ENCODE measurements around the gene FRMD1.

The FRMD1 gene

DNA sequence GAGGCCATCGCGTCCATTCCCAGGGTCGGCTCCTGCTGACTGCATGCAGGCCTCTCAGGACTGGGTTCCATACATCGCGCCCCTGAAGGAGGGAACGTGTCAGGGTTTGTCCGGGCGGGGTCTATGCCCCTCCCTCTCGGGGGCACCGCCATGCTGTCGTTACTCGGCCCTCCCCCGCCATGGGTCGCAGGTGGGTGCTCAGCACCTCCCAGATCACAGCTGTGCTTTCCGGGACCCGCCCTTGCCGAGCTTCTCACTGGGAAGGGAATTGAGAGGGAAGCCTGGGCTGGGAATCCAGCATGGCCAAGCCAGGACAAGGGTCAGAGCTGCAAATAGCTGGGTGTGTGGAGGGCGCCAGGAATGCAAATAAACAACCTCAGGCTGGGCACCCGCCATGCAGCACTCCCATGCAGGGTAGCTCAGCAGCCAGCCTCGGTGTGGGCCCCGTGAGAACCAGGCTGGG lies at the start of gene FRMD1:
FRMD1 (minus strand) TSS at position 270 of the 463 bp plus-strand sequence; CDS start at position 152, 118 bp downstream.
- DNase-seq, result no peak

DNA sequence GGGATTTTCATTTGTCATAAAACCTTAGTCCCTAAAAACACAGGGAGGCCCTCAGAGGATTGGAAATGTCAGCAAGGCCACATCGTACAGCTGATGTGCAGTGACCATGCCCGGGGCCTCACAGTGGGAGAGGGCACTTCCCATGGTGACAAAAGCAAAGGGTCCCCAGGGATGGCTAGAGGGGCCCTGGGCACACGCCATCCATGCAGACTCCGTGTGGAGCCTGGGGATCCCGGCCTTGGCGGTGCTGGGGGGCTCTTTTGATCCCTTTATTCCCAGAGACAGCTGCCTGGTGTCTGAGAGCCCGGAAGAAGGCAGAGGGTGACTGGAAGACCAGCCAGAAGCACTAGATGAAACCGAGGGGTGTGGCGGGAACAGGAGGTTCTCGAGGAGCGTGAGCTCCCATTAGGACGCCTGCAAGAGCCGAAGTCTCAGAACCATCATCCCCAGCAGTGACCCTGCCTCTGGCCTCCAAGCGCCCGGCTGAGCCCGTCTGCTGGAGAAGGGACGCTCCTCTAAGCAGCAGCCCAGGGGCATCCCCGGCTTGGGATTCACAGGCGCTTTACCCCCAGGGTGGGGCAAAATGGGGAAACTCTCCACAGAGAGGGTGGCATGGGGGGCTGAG lies 49.1 kb upstream of the FRMD1 start:
- DNase-seq, result no peak

DNA sequence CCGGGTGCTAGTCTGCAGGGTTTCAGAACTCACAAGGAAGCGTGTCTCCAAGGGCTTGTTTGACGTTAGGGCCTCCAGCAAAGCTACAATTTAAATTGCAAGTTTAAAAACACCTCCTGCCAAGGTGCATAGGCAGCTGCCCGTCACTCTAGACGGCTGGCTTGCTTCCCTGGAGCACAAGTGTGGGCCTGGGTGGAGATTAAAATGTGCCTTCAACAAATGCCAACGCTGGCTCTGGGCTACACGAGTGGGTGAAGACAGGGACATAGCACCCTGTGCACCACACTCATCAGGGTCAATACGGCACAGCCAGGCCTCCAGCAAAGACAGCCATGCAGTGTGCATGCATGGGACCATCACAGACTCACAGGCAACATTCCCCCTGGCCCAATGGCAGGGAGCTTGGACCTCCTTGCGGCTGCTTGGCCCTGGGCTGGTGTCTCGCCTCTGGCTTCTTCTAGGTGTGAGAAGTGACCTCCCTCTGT lies 48.4 kb upstream of the FRMD1 start:
- DNase-seq, result no peak

DNA sequence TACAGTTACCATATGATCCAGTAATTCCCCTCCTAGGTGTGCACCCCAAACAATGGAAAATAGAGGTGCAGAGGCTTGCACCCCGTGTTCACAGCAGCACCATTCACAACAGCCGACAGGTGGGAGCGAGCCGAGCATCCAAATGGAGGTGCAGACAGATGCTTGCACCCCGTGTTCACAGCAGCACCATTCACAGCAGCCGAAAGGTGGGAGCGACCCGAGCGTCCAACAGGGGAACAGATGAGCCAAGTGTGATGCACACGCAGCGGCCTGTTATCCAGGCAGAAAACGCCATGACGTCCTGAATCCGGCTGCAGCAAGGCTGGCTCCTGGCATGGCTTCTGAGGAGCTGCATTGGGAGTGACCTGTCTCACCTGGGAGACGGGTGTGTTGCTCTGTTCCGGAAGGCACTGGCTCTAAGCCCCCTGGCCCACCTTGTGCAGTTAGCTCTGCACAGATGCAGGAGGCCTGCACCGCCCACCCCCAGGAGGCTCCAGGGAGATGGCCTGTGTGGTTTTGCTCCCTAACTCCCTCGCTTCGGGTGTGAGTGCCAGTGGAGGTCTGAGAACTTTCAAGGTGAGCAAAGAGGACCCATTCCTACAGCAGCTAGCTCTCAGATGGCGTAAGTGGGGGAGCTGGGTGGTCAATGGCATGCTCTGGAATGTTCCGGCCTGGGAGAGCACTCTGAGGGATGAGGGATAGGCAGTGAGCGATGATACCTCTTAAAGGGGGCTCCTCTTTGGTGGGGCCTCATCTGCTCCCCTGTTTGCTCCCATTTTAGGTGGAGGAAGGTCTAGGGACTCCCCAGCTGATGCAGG lies 47.8 kb upstream of the FRMD1 start:
- DNase-seq, result no peak

DNA sequence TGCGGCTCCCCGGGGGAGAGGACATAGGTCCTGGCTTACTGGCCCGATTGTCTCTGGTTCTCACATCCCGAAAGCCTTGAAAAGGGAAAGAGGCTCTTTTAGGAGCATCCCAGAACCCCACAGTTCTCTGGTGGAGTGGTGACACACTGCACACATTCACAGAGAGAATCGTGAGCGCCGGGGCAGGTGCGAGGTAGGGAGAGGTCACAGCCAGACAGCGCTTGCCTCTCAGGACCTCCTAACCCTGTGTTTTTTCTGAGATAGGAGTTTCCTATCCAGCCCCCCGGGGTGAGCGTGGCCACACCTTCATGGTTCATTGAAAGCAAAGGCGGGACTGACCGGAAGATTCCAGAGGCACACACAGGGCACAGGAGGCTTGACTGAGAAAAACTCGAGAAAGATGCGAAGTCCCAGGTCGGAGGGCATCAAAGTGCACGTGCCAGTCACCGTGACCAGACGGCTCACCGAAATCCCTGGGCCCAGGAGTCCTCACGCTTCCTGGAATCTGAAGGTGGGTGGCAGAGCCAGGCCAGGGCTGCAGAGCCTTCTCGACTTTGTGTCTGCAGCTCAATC lies 46.5 kb upstream of the FRMD1 start:
- no peak for DNase-seq

DNA sequence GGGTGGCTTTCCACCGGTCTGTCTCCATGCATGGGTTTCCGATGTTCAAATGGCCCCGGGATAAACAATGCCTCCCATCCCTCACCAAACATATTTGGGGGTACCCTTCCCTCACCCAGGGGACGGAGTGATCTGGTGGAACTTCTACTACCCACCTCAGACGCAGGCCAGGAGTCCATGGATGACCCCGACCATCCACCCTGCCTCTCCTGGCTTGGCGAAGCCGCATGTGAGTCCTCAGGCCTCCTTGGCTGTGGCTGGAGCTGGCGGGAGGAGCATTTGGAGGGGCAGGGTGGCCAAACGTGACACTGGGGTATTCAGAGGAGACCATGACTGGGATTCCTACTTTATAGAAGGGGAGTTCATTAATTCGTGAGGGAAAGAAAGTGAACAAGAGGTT lies 45.9 kb upstream of the FRMD1 start:
- DNase-seq, result no peak

DNA sequence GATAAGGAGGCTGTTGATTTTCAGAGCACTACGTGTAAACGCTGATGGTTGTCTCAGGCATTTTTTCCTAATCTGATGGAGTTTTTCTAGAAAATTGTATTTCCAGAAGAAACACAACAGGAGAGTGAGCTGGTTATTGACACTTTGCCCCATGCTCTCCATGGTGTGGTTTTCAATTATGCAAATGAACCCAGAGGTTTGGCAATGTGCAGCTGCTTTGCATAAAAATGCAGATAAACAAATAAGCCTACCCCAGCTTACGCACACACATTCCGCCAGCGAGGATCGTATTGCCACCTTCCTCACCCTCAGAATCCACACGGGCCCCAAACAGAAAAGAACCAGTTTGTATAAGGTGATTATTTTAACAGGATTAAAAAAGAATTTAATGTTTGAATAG lies 45.1 kb upstream of the FRMD1 start:
- DNase-seq, result no peak

DNA sequence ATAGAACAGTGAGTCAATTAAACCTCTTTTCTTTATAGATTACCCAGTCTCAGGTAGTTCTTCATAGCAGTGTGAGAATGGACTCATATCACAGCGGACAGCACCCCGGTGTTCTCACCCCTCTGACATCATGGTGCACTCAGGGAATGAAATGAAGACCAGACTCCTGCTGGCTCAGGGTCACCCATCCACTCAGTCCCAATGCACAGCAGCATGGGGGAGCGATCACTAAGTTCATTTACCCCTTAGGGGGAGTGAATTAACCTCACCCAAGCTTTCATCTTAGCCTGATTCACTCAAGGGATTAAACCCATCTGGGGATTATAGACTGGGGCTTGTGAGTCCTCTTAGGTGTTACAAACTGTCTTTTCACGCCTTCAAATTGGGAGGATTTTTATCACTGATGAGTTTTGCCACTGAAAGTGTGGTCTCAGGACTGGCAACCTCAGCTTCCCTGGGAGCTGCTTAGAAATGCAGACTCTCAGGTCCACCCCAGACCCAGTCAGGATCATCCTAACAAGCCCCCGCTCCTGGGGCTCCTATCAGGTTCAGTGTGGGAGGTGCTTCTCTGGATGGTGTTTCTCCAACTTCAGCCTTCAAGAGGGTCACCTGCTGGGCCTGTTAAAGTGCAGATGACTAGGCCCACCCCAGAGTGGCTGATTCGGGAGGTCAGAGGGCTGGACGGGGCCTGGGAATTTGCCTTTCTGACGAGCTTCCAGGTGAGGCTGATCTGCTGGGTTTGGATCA lies 44.3 kb upstream of the FRMD1 start:
- no peak for DNase-seq

DNA sequence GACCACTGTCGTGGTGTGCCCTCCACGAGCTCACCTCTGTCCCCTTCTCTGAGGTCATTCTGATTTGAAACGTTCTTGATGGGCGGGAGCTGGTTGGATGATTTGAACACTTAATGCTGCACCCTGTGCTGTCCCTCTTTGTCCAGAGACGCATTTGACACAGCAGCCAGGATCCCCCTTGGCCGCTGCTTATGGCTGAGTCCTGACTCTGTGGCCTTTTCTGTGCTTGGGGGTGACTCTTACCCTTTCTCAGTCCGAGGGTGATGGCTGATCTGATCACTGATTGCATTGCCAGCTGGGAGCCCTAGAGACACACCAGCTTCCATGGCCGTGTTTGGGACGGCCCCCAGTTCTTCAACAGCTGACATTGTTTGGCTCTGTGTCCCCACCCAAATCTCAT lies 43.5 kb upstream of the FRMD1 start:
- no peak for DNase-seq

DNA sequence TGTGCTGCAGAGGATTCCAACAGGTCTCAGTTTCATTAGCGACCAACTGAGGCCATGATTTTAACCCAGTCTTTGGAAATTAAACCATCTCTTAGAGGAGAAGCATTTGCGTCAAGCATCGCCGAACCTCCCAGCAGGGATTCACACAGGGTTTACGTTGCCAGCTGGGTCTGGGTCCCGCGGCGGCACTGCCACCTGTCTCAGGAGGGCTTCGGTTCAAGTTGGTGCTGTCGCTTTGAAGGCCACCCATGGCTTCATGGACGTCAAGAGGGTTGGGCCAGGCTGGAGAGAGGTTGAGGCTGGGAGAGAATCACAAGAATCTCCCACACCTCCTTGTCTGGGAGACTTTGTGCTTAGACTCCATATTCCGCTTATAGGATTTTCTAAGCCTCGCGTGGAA lies 43.0 kb upstream of the FRMD1 start:
- DNase-seq, result no peak

DNA sequence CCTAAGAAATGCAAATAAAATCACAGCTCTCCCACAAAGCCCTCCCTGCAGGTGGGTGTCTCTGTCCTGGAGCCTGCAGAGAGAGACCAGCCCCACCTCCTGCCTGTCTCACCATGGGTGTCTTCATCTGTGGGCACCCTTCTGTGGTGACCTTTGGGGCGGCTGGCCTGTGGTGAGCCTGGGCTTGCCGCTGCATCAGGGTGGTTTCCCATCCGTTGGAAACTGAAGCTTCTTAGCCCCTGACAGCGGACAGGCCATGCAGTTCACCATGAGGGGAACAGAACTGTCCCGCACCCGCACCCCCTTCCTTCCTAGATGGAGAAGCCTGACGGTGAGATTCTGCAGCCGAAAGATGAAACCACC lies 42.3 kb upstream of the FRMD1 start:
- DNase-seq, result no peak

DNA sequence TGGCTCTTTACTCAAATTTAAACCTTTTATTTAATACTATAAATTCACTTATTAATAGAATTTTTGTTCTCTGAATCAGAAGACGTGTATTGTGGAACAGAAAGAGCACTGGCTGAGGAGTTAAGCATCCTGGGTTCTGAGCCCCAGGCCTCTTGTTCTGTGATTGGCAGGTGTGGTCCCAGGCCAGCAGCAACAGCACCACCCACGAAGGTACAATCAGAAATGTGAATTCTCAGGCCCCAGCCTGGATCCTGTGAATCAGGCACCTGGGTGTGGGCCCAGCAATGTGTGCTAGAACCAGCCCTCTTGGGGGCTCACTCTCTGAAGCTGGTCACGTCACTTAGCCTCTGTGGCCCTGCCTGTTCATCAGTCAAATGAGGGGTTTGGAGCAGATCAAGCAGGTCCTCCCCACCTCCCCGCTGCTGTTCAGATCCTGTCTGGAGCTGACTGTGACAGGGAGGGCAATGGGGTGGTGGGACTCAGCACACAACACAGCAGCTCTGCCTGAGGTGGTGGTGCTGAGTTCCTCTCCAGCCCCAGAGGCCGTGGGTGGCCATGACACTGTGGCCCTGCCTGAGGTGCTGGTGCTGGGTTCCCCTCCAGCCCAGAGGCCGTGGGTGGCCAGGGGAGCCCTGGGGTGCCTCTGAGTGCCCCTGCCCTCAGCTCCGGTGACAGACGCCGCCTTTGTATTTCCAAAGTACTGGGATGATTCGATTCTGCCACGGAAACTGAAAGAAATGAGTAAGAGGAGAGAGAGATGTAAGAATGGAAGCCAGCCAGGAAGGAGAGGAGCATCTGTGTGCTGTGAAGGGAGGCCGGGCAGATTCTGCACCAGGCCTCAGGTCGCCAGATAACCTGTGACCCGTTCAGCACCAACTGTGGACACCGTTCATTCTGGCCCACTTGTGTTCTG lies 41.6 kb upstream of the FRMD1 start:
- DNase-seq, result no peak

DNA sequence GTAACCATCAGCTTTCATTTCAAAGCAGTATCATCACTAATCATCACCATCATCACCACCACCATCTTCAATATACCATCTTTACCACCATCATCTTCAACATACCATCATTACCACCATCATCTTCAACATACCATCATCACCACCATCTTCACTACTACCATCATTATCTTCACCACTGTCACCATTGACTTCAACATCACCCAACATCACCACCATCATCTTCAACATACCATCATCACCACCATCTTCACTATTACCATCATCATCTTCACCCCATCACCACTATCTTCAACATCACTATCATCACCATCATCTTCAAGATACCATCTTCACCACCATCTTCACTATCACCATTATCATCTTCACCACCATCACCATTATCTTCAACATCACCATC lies 40.5 kb upstream of the FRMD1 start:
- no peak for DNase-seq

DNA sequence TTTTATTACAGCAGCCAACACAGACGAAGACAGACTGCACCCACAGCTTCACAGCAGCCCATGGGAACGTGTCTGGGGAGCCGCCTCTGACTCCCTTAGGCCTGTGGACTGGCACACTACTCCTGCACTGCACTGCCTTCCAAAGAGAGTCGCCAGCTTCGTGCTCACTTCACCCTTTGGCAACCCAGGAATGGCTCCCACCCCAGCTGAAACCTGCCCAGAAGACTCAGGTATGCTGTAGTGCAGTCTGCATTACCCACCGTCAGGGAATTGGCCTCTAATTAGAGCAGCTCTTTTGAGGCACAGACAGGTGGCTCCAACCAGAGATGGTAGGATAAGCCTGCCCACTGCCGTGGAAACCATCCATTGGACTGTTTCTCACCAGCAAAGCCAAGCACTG lies 39.9 kb upstream of the FRMD1 start:
- no peak for DNase-seq

DNA sequence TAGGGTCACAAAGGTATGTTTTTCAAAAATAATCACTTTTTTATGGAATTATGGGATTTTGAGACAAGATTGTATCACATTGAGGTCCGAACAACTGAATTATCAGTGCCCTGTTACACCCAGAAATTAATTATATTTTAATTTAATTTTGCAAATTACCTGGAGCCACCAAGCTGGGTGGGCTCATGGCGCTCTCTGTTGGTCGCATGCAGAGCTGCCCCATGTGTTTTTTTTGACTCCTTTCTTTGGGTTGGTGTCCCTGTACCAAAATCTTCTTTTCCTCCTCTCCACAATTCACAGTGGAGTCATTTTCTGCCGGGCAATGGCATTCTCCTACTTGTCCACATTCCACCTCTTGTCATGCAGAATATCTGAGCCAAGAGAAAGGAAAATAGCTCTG lies 38.9 kb upstream of the FRMD1 start:
- no peak for DNase-seq

DNA sequence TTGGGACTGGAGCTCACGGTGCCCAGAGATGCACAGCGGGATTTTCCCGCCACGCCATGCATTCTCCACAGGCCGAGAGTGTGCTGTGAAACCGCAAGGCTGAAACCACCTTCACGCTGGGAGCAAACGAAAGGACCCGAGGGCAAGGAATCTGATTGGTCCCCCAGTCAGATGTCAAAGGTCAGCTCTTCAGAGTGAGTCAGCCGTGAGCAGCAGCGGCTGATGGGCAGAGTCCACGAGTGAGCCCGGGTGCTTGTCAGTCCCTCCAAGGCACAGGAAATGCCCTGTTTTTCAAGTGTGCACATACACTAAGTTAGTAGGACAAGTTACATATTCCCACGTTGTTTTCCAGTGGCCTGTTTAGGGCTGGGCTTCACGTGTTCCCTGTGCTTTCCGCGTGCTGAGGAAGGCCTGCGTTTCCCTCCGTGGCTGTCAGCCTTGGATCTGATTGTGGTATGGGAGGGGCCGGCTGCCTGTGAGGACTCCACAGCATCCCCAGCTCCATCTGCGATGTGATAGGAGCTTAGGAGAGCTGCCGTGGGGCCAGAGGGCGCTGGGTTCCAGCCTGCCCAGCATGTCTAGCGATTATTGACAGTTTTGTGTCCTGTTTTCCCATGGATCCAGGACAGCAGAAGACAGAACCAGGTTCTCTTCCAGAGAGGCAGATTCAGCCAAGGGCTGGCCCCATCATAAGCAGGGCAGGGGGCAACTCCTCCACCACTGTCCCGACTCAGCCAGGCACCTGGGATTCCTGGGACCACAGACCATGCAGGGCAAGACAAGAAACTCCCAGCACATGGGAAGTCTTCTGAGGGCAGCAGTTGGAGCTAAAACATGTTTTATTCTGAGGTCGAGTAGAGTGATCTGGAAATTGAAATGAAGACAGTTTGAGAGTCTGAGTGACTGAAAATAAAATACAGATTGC lies 38.2 kb upstream of the FRMD1 start:
- no peak for DNase-seq

DNA sequence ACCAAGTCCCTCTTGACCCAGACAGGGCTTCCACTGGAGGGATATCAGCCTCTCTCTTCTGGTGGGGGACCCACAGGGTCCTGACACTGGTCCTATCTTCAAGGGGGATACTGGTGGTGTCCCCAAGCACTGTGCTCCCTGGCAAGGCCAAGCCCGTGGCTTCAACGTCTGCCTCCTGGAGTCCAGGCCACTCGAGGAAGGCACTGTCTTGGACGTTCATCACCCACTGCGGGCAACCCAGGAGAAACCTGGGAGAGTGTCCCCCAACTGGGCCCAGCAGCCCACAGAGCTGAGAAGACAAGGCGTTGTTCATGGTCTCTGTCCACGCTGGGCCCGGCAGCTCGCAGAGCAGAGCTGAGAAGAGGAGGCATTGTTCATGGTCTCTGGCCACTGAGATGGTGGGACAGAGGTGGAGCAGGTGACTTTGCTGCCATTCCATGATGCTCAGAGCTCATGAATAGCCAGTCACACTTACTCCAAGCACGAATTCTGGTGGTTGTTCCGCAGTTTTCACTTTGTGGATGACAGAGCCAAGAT lies 37.5 kb upstream of the FRMD1 start:
- DNase-seq, result no peak

DNA sequence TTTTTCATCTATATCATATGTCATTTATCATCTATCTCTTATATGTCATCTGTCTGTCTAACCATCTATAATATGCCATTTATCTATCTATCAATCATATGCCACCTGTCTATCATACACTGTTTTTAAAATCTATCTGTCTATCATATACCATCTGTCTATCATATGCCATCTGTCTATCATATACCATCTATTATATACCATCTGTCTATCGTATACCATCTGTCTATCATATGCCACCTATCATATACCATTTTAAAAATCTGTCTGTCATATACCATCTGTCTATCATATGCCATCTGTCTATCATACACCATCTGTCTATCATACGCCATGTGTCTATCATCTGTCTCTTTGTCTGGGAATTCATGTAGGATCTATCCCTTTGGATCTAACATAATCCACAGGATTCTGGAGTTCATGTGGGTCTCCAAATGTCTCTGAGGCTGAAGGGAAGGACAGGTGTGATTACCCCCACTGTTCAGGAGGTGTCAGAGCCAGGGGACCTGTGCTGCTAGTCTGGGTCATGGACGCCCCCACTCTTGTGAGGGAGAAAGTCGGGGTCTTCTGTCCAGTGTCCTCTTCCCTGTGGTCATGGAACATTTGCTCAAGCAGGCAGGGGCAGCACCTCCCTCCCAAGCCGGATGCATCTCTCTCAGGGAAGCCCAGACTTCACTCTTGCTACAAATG lies 36.9 kb upstream of the FRMD1 start:
- DNase-seq, result no peak

DNA sequence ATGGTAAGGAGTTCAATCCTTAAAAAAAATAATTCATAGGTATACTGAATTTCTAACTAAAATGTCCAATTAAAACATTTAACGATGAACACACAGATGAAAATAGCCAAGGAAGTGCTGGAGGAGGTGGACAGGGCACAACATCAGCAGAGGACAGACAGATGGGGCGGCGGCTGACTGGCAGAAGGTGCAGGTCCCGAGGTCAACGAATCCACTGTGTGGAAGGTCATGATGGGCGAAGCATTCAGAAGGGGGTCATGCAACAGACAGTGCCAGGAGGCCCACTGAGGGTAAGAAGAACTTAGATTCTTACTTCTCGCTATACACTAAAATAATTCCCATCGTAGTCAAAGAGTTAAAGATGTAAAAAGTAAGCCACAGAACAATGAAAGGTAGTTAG lies 34.2 kb upstream of the FRMD1 start:
- no peak for DNase-seq

DNA sequence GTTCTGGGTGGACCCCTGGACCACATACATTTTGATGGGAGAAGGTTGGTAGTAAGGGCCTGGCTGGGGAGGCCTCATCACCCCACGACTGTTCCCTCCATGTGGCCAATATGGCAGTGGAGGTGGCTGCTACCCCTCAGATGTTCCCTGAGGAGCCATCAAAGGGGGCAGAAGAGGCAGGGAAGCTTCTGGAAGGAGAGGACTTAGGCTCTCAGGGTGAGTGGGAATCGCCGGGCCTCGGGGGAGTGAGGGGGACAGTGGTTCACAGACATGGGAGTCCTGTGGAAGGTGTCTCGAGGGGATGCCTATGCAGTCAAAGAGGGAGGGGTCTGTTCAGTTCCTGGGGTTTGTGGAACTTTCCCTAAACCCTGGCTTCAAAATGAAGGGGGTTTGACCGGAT lies 32.9 kb upstream of the FRMD1 start:
- no peak for DNase-seq

All from stimulated activated CD4-positive, alpha-beta T cell treated with anti-CD3 and anti-CD28 coated beads, Interleukin-12 subunit alpha, Interleukin-12 subunit beta, amount 100 ng/mL, for 4 hours (primary cell).